H9 (cell line): ENCODE data around the gene SLC30A7. TPM values are rescaled to one million over a fixed set of nuclear protein-coding genes. Genes with fewer than 3 reads are reported as not detected.

ENCODE experiments used
- DNase-seq: peaks from one replicate; pipeline ENCODE4 v3.0.0-alpha.2; 2017
- H2AFZ ChIP-seq: one replicate; pipeline ENCODE4 v1.6.1; 2013; ENCODE audit warnings: mild to moderate bottlenecking, low read length, control low read depth, moderate library complexity
- H2AK5ac ChIP-seq: 2 replicates; pipeline ENCODE4 v1.6.1; 2013; ENCODE audit warnings: low read length, control low read depth, mixed read lengths; ENCODE audit not compliant: insufficient read length
- H2BK120ac ChIP-seq: one replicate; pipeline ENCODE4 v1.6.1; 2013; ENCODE audit warnings: low read depth, mild to moderate bottlenecking, low read length, control low read depth, inconsistent platforms; ENCODE audit not compliant: poor library complexity, severe bottlenecking
- H2BK12ac ChIP-seq: 2 replicates; pipeline ENCODE4 v1.6.1; 2013; ENCODE audit warnings: low read length, control low read depth, mixed read lengths, low read depth; ENCODE audit not compliant: insufficient read length
- H2BK15ac ChIP-seq: 2 replicates; pipeline ENCODE4 v1.6.1; 2013; ENCODE audit warnings: low read depth, low read length, control low read depth
- H2BK20ac ChIP-seq: one replicate; pipeline ENCODE4 v1.6.1; 2013; ENCODE audit warnings: low read depth, mild to moderate bottlenecking, low read length, control low read depth, inconsistent platforms; ENCODE audit not compliant: poor library complexity, severe bottlenecking
- H2BK5ac ChIP-seq: 2 replicates; pipeline ENCODE4 v1.6.1; 2013; ENCODE audit warnings: low read length, control low read depth, mixed read lengths; ENCODE audit not compliant: insufficient read length
- H3K14ac ChIP-seq: 2 replicates; pipeline ENCODE4 v1.6.1; 2013; ENCODE audit warnings: low read length, control low read depth; ENCODE audit not compliant: insufficient read depth
- H3K18ac ChIP-seq: 2 replicates; pipeline ENCODE4 v1.6.1; 2013; ENCODE audit warnings: low read depth, mild to moderate bottlenecking, mixed read lengths, low read length, control low read depth; ENCODE audit not compliant: insufficient read length
- H3K23ac ChIP-seq: 2 replicates; pipeline ENCODE4 v1.6.1; 2013; ENCODE audit warnings: low read length, control low read depth, mixed read lengths, low read depth; ENCODE audit not compliant: insufficient read length
- H3K23me2 ChIP-seq: 2 replicates; pipeline ENCODE4 v1.6.1; 2013; ENCODE audit warnings: low read depth, mild to moderate bottlenecking, mixed read lengths, low read length, control low read depth; ENCODE audit not compliant: insufficient read length, poor library complexity, severe bottlenecking
- H3K27ac ChIP-seq: 2 replicates; pipeline ENCODE4 v1.5.1; 2013; ENCODE audit warnings: low read length, control low read depth, mixed read lengths, low read depth; ENCODE audit not compliant: insufficient read length
- H3K27me3 ChIP-seq: 2 replicates; pipeline ENCODE4 v1.6.1; 2013; ENCODE audit warnings: low read length, control low read depth, inconsistent platforms; ENCODE audit not compliant: insufficient read depth
- H3K4ac ChIP-seq: 2 replicates; pipeline ENCODE4 v1.6.1; 2013; ENCODE audit warnings: low read depth, mild to moderate bottlenecking, control low read depth, inconsistent platforms, low read length, moderate library complexity
- H3K4me1 ChIP-seq: 2 replicates; pipeline ENCODE4 v1.6.1; 2013; ENCODE audit warnings: low read length, control low read depth, inconsistent platforms; ENCODE audit not compliant: insufficient read depth
- H3K4me2 ChIP-seq: 2 replicates; pipeline ENCODE4 v1.6.1; 2013; ENCODE audit warnings: low read length, control low read depth, mixed read lengths; ENCODE audit not compliant: insufficient read length, insufficient read depth
- H3K56ac ChIP-seq: 2 replicates; pipeline ENCODE4 v1.6.1; 2013; ENCODE audit warnings: low read depth, mild to moderate bottlenecking, mixed read lengths, low read length, control low read depth; ENCODE audit not compliant: insufficient read length
- H3K79me1 ChIP-seq: 2 replicates; pipeline ENCODE4 v1.6.1; 2013; ENCODE audit warnings: low read depth, mild to moderate bottlenecking, moderate library complexity, low read length, control low read depth, inconsistent platforms; ENCODE audit not compliant: insufficient read depth, poor library complexity, severe bottlenecking
- H3K79me2 ChIP-seq: 2 replicates; pipeline ENCODE4 v1.6.1; 2013; ENCODE audit warnings: low read length, control low read depth, inconsistent platforms; ENCODE audit not compliant: insufficient read depth
- H3K9ac ChIP-seq: 2 replicates; pipeline ENCODE4 v1.6.1; 2013; ENCODE audit warnings: low read length, control low read depth, mixed read lengths; ENCODE audit not compliant: insufficient read length; ENCODE audit errors: extremely low read depth
- H3K9me3 ChIP-seq: one replicate; pipeline ENCODE4 v1.6.1; 2013; ENCODE audit warnings: low read depth, low read length, inconsistent platforms; ENCODE audit not compliant: control insufficient read depth
- H3T11ph ChIP-seq: one replicate; pipeline ENCODE4 v1.6.1; 2013; ENCODE audit warnings: mild to moderate bottlenecking, low read length, control low read depth, inconsistent platforms
- H4K20me1 ChIP-seq: one replicate; pipeline ENCODE4 v1.6.1; 2013; ENCODE audit not compliant: control insufficient read depth, insufficient read length, insufficient read depth
- H4K5ac ChIP-seq: 2 replicates; pipeline ENCODE4 v1.6.1; 2013; ENCODE audit warnings: low read depth, mild to moderate bottlenecking, mixed read lengths, low read length, control low read depth; ENCODE audit not compliant: insufficient read length
- H4K8ac ChIP-seq: replicated peaks from 2 replicates; pipeline ENCODE4 v1.6.1; 2013; ENCODE audit warnings: low read length, control low read depth, mixed read lengths, low read depth; ENCODE audit not compliant: insufficient read length
- H4K91ac ChIP-seq: 2 replicates; pipeline ENCODE4 v1.6.1; 2013; ENCODE audit warnings: low read depth, mild to moderate bottlenecking, moderate library complexity, mixed read lengths, low read length, control low read depth; ENCODE audit not compliant: insufficient read length
- H3K27ac Mint-ChIP-seq, 3 experiments: 2 replicates in 2 of 3; 3 replicates in 1 of 3; pipeline ENCODE4 v1.8.0; 2020 to 2021; ENCODE audit warnings: mixed read lengths in 3 of 3, mild to moderate bottlenecking in 1 of 3, moderate library complexity in 1 of 3
- H3K27me3 Mint-ChIP-seq: 2 replicates; pipeline ENCODE4 v1.8.0; 2021; ENCODE audit warnings: low read depth, mild to moderate bottlenecking, moderate library complexity, mixed read lengths
- H3K36me3 Mint-ChIP-seq, 3 experiments: 2 replicates in 2 of 3; 3 replicates in 1 of 3; pipeline ENCODE4 v1.8.0; 2020 to 2021; ENCODE audit warnings: low read depth in 3 of 3, mixed read lengths in 3 of 3; ENCODE audit not compliant: insufficient read depth in 1 of 3
- H3K4me1 Mint-ChIP-seq, 2 experiments: 2 replicates each; pipeline ENCODE4 v1.8.0; 2020; ENCODE audit warnings: mixed read lengths in 2 of 2
- H3K4me3 Mint-ChIP-seq, 2 experiments: 2 replicates in 1 of 2; 3 replicates in 1 of 2; pipeline ENCODE4 v1.8.0; 2020 to 2021; ENCODE audit warnings: mild to moderate bottlenecking in 2 of 2, mixed read lengths in 2 of 2, moderate library complexity in 1 of 2
- H3K9me3 Mint-ChIP-seq, 2 experiments: 2 replicates in 1 of 2; 3 replicates in 1 of 2; pipeline ENCODE4 v1.8.0; 2020; ENCODE audit warnings: mild to moderate bottlenecking in 2 of 2, mixed read lengths in 2 of 2, moderate library complexity in 1 of 2
- total RNA-seq: library from RNA; stranded (reverse); gene quantifications from 2 replicates; pipeline ENCODE4 v1.2.1, GENCODE V29; 2021
- TF ChIP-seq, protein P1 (sequence below): fragments of 200-600 bp; sonication (generic); conservative IDR thresholded peaks from 3 replicates; pipeline ENCODE4 v1.8.0; 2021; ENCODE audit warnings: antibody characterized with exemption, mild to moderate bottlenecking

The SLC30A7 gene
- total RNA-seq, 1 experiment from 2014 or later, result 25.6 TPM

DNA sequence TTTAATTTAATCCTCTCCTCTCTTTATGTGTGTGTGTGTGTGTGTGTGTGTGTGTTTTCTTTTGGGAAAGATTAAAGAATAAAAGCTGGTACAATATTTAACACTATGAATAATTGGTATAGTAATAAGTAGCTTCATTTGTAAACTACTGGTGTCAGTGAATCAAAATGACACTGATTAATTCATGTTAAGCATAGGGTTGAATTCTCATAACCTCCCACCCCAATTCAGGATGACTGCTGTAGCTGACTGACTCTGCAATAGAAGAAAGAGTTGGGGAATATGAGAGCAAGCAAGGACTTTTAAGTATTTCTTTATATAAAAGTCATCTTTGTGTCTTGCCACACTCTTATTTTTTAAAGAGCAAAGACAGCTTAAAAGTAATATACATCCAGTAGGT lies 13.1 kb downstream of the SLC30A7 start:
- TF ChIP-seq, protein P1, sequence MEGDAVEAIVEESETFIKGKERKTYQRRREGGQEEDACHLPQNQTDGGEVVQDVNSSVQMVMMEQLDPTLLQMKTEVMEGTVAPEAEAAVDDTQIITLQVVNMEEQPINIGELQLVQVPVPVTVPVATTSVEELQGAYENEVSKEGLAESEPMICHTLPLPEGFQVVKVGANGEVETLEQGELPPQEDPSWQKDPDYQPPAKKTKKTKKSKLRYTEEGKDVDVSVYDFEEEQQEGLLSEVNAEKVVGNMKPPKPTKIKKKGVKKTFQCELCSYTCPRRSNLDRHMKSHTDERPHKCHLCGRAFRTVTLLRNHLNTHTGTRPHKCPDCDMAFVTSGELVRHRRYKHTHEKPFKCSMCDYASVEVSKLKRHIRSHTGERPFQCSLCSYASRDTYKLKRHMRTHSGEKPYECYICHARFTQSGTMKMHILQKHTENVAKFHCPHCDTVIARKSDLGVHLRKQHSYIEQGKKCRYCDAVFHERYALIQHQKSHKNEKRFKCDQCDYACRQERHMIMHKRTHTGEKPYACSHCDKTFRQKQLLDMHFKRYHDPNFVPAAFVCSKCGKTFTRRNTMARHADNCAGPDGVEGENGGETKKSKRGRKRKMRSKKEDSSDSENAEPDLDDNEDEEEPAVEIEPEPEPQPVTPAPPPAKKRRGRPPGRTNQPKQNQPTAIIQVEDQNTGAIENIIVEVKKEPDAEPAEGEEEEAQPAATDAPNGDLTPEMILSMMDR, result no peak
- Mint-ChIP-seq H3K4me1 (no peaks in the 10 kb centered on the region), H3K27ac (no peak overlapping the region), H3K36me3 (peaks cover 18 to 62% (median 53%) of the 10 kb centered on the region in 3 experiments; a peak in 6 of 7 replicates), H3K4me3 (no peak overlapping the region), H3K9me3 (peaks cover 0 to 3% of the 10 kb centered on the region in 2 experiments; a peak in 2 of 5 replicates), H3K27me3 (no peaks in the 10 kb centered on the region)
- no peak overlapping the region for H2BK5ac ChIP-seq
- no peak overlapping the region for H2AK5ac ChIP-seq
- no peaks in the 10 kb centered on the region for H4K20me1 ChIP-seq
- H2BK120ac ChIP-seq, result no peak overlapping the region
- no peak overlapping the region for H4K5ac ChIP-seq
- no peak overlapping the region for H3K9ac ChIP-seq
- no peak for DNase-seq
- H3K27me3 ChIP-seq, result no peaks in the 10 kb centered on the region
- H3K4ac ChIP-seq, result no peak overlapping the region
- no peak overlapping the region for H3K27ac ChIP-seq
- no peak overlapping the region for H3T11ph ChIP-seq
- peaks cover 2% of the 10 kb centered on the region; the same call in 1 of the 2 replicates for H3K79me2 ChIP-seq
- no peak overlapping the region for H2BK15ac ChIP-seq
- no peaks in the 10 kb centered on the region for H3K9me3 ChIP-seq
- no peak overlapping the region for H2BK12ac ChIP-seq
- no peaks in the 10 kb centered on the region for H3K23me2 ChIP-seq
- H2BK20ac ChIP-seq, result no peak overlapping the region
- no peak overlapping the region for H2AFZ ChIP-seq
- H3K4me2 ChIP-seq, result no peak overlapping the region
- no peak overlapping the region for H3K18ac ChIP-seq
- no peaks in the 10 kb centered on the region for H3K4me1 ChIP-seq
- H4K91ac ChIP-seq, result no peak overlapping the region
- H4K8ac ChIP-seq, result no peak overlapping the region
- H3K79me1 ChIP-seq, result peaks cover 3% of the 10 kb centered on the region
- no peak overlapping the region for H3K56ac ChIP-seq
- no peak overlapping the region for H3K23ac ChIP-seq
- no peak overlapping the region for H3K14ac ChIP-seq
